HepG2 (cell line): Measurements from ENCODE around the gene KIF22.
"Not testable (repeated sequence)": the region's sequence is repeated elsewhere in the genome, so short reads cannot be mapped to it uniquely, and the experiment has no call there.

Experiments used
- CHCHD3 ChIP-seq: sonication (generic); formaldehyde crosslinking; IDR thresholded peaks from 2 replicates; pipeline ENCODE4 v1.8.0; 2022; ENCODE audit warnings: mild to moderate bottlenecking, missing genetic modification reagents, moderate library complexity
- FOXM1 ChIP-seq: sonication (generic); formaldehyde crosslinking; IDR thresholded peaks from 2 replicates; pipeline ENCODE4 v1.5.0; 2020; ENCODE audit warnings: missing genetic modification reagents
- KAT8 ChIP-seq: IDR thresholded peaks from 2 replicates; pipeline ENCODE4 v1.6.1; 2016; ENCODE audit warnings: missing genetic modification reagents, missing compliant biosample characterization
- NFYB ChIP-seq: sonication (generic); formaldehyde crosslinking; IDR thresholded peaks from 2 replicates; pipeline ENCODE4 v1.4.0; 2020; ENCODE audit warnings: missing genetic modification reagents
- TBL1XR1 ChIP-seq: fragments of 150-350 bp; IDR thresholded peaks from 2 replicates; pipeline ENCODE4 v1.6.1; 2014; ENCODE audit warnings: borderline replicate concordance, low read length; ENCODE audit not compliant: partially characterized antibody
- ZFP82 ChIP-seq: sonication (generic); formaldehyde crosslinking; IDR thresholded peaks from 2 replicates; pipeline ENCODE4 v1.5.1; 2020; ENCODE audit warnings: mild to moderate bottlenecking, missing genetic modification reagents, borderline replicate concordance
- ZKSCAN8 ChIP-seq: IDR thresholded peaks from 2 replicates; pipeline ENCODE4 v1.6.1; 2016; ENCODE audit warnings: borderline replicate concordance, missing genetic modification reagents, missing compliant biosample characterization
- ZNF331 ChIP-seq: sonication (generic); formaldehyde crosslinking; IDR thresholded peaks from 2 replicates; pipeline ENCODE4 v1.4.0; 2020; ENCODE audit warnings: missing genetic modification reagents
- ZNF572 ChIP-seq: sonication (generic); formaldehyde crosslinking; IDR thresholded peaks from 2 replicates; pipeline ENCODE4 v1.5.1; 2020; ENCODE audit warnings: mild to moderate bottlenecking, missing genetic modification reagents
- TF ChIP-seq, protein P1 (sequence below): IDR thresholded peaks from 2 replicates; pipeline ENCODE4 v1.6.1; 2016; ENCODE audit warnings: missing biosample characterization, missing genetic modification reagents, low read depth
- TF ChIP-seq, protein P2 (sequence below): IDR thresholded peaks from 2 replicates; pipeline ENCODE4 v1.6.1; 2016

DNA sequence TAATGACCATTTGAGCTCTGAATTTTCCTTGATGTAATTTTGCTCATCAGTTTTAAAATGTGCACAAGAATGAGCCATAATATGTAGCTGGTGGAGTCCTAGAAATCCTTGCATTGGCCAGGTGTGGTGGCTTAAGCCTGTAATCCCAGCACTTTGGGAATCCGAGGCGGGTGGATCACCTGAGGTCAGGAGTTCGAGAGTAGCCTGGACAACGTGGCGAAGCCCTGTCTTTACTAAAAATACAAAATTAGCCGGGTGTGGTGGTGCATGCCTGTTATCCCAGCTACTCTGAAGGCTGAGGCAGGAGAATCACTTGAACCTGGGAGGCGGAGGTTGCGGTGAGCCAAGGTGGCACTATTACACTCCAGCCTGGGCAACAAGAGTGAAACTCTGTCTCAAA is 33.5 kb upstream of the KIF22 start:
- not testable (repeated sequence) for TF ChIP-seq NFYB; TBL1XR1; ZFP82 (CRISPR knock-in tag); ZKSCAN8; ZNF331 (CRISPR knock-in tag); KAT8; CHCHD3 (CRISPR knock-in tag); FOXM1 (CRISPR knock-in tag); ZNF572 (CRISPR knock-in tag)
- TF ChIP-seq, protein P1, sequence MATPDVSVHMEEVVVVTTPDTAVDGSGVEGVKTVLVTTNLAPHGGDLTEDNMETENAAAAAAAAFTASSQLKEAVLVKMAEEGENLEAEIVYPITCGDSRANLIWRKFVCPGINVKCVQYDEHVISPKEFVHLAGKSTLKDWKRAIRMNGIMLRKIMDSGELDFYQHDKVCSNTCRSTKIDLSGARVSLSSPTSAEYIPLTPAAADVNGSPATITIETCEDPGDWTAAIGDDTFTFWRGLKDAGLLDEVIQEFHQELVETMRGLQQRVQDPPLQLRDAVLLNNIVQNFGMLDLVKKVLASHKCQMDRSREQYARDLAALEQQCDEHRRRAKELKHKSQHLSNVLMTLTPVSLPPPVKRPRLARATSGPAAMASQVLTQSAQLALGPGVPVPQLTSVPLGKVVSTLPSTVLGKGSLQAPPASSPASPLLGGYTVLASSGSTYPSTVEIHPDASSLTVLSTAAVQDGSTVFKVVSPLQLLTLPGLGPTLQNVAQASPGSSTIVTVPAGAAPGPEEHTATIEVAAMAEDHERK (CRISPR knock-in tag) = not testable (repeated sequence)
- TF ChIP-seq, protein P2, sequence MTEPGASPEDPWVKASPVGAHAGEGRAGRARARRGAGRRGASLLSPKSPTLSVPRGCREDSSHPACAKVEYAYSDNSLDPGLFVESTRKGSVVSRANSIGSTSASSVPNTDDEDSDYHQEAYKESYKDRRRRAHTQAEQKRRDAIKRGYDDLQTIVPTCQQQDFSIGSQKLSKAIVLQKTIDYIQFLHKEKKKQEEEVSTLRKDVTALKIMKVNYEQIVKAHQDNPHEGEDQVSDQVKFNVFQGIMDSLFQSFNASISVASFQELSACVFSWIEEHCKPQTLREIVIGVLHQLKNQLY (CRISPR knock-in tag) = not testable (repeated sequence)
